Measurements from ENCODE around the gene NGRN. TPM values are rescaled to one million over a fixed set of nuclear protein-coding genes. Genes with fewer than 3 reads are reported as not detected.
"Not testable (repeated sequence)": the region's sequence is repeated elsewhere in the genome, so short reads cannot be mapped to it uniquely, and the experiment has no call there.

Gene NGRN
- total RNA-seq, 1 experiment from 2014 or later: 29.9 TPM

DNA sequence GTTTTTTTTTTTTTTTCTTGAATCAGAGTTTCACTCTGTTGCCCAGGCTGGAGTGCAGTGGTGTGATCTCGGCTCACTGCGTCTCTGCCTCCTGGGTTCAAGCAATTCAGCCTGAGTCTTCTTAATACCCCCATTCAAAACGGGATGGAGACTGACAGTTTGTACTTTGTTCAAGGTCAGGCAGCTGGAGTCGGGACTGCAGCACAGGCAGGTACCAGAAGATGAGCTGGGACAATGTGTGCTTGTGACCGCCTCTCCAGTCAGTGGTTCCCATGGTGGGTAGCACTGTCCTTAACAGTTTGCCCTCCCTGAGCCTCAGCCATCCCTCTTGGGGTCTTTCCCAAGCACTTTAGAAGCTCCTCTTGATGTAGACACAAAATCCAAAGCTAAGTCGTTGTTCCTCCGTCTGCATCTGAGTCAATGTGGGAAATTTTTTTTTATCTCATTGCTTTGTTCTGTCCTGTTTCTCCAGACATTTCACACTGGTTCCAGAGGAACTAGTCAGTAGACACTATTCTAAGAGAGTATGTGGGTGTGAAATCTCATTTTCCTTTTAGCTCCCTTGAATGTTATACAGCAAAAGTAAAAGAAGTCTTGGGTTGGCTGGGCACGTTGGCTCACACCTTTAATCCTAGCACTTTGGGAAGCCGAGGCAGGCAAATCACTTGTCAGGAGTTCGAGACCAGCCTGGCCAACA is 21.4 kb upstream of the NGRN start:
- no peak overlapping the region for H3K9ac ChIP-seq (ENCODE audit: low read length)
- no peak for DNase-seq
- no peaks in the 10 kb centered on the region for H3K79me2 ChIP-seq (ENCODE audit: low read length)
- H3K27me3 ChIP-seq (ENCODE audit: low read length): no peaks in the 10 kb centered on the region
- no peaks in the 10 kb centered on the region for H4K20me1 ChIP-seq (ENCODE audit: insufficient read depth, low read depth, low read length)
- no peaks in the 10 kb centered on the region for H3K9me2 ChIP-seq (replicated peaks; ENCODE audit: insufficient read depth, low read length)
- H3K9me3 ChIP-seq (ENCODE audit: low read length): no peaks in the 10 kb centered on the region
- no peak overlapping the region for H2AFZ ChIP-seq (ENCODE audit: low read length)
- no peak overlapping the region for H3K27ac ChIP-seq (ENCODE audit: low read length)
- H3K4me2 ChIP-seq (ENCODE audit: low read depth, low read length, poor library complexity, severe bottlenecking): no peak overlapping the region
- H3K4me3 ChIP-seq (ENCODE audit: low read length): no peak overlapping the region
- no peaks in the 10 kb centered on the region for H3K36me3 ChIP-seq (ENCODE audit: insufficient read depth, low read length)
- no peaks in the 10 kb centered on the region for H3K4me1 ChIP-seq (ENCODE audit: low read length)

DNA sequence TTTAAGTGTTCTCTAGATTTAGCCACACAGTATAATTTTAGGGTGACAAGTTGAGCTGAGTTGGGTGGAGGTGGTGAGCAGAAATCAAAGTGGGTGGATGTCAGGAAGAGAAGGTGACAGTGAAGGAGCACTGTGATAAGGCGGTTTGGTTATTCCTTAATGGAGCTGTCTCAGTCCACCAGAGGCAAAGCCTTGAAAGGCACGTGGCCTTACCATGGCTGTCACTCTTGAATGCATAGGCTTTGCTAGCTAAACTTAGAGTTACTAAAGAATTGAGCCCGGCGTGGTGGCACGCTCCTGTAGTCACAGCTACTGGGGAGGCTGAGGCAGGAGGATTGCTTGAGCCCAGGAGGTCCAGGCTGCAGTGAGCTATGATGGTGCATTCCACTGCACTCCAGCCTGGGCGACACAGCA is 16.7 kb upstream of the NGRN start:
- Histone ChIP-seq H3K4me2 (ENCODE audit: low read depth, low read length, poor library complexity, severe bottlenecking) (no peak overlapping the region), H3K4me3 (ENCODE audit: low read length) (no peak overlapping the region), H2AFZ (ENCODE audit: low read length) (no peak overlapping the region), H3K9me3 (ENCODE audit: low read length) (no peaks in the 10 kb centered on the region), H3K4me1 (ENCODE audit: low read length) (peaks cover 3% of the 10 kb centered on the region), H3K36me3 (ENCODE audit: insufficient read depth, low read length) (no peaks in the 10 kb centered on the region), H3K27me3 (ENCODE audit: low read length) (no peaks in the 10 kb centered on the region), H3K9ac (ENCODE audit: low read length) (no peak overlapping the region), H3K79me2 (ENCODE audit: low read length) (no peaks in the 10 kb centered on the region), H3K27ac (ENCODE audit: low read length) (no peak overlapping the region), H4K20me1 (ENCODE audit: insufficient read depth, low read depth, low read length) (no peaks in the 10 kb centered on the region), H3K9me2 (replicated peaks; ENCODE audit: insufficient read depth, low read length) (no peaks in the 10 kb centered on the region)
- DNase-seq: no peak

DNA sequence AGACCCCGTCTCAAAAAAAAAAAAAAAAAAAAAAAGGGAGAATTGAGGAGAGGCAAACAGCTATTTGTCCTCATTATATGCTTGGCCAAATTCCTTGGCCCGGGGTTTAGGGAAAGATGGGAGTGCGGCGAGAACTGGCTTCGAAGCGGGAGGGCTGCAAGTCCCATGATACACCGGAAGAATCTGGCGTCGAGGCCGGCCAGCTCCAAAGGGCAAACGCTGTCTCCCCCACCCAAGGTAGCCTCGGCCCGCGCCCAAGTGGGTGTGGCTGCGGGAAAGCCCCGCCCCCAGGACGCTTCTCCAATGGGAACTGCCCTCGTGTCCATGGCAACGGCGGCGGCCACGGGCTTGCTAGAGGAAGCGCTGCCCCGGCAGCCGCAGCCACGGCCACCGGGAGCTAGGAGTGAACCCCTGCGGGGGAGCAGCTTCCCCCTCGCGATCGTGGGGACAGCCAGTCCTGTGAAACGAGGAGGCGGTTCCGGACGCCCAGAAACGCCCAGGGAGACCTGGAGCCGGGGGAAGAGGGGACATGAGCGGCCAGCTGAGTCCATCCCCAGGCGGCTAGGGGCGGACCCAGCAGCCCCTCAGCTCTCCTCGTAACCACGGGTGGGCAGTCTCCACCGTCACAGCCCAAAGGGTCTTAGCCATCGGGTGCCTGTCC is 16.1 kb upstream of the NGRN start, which contains the start of gene TTLL13:
TSS of gene TTLL13 (plus strand) at position 354 of the 661 bp plus-strand sequence. CDS start 1,075 bp downstream, outside the sequence.
- Histone ChIP-seq H3K4me3 (ENCODE audit: low read length) (no peak within 1 kb of the TSS), H3K27me3 (ENCODE audit: low read length) (no peaks in the 10 kb centered on the region), H3K27ac (ENCODE audit: low read length) (no peak within 1 kb of the TSS), H3K9me2 (replicated peaks; ENCODE audit: insufficient read depth, low read length) (no peaks in the 10 kb centered on the region), H3K9me3 (ENCODE audit: low read length) (no peaks in the 10 kb centered on the region), H3K9ac (ENCODE audit: low read length) (no peak within 1 kb of the TSS), H3K79me2 (ENCODE audit: low read length) (no peaks in the 10 kb centered on the region), H3K4me1 (ENCODE audit: low read length) (peaks cover 3% of the 10 kb centered on the region), H2AFZ (ENCODE audit: low read length) (no peak within 1 kb of the TSS), H3K4me2 (ENCODE audit: low read depth, low read length, poor library complexity, severe bottlenecking) (peak within 1 kb of the TSS; percentile 19), H3K36me3 (ENCODE audit: insufficient read depth, low read length) (no peaks in the 10 kb centered on the region), H4K20me1 (ENCODE audit: insufficient read depth, low read depth, low read length) (no peaks in the 10 kb centered on the region)
- peak; percentile 75 for DNase-seq

DNA sequence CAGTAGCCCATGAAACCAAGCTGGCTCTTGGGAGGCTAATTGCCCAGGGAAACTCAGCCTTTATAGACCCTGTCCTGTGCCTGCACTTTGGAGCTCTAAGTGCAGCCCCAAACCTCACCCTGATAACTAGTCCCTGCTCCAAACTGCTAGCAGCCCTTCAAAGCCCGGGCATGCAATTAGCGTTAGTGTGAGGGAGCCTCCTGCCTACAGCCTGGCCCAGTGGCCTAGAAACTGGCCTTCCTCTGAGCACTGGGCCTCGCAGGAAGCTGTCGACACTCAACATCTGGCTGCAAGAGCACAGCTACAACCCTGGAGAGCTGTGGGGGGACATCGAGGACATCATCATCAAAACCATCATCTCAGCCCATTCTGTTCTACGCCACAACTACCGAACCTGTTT is 7.7 kb upstream of the NGRN start:
- Histone ChIP-seq H3K9ac (ENCODE audit: low read length) (no peak overlapping the region), H3K27ac (ENCODE audit: low read length) (no peak overlapping the region), H3K79me2 (ENCODE audit: low read length) (no peaks in the 10 kb centered on the region), H3K4me1 (ENCODE audit: low read length) (no peaks in the 10 kb centered on the region), H3K4me2 (ENCODE audit: low read depth, low read length, poor library complexity, severe bottlenecking) (no peak overlapping the region), H3K36me3 (ENCODE audit: insufficient read depth, low read length) (no peaks in the 10 kb centered on the region), H3K9me2 (replicated peaks; ENCODE audit: insufficient read depth, low read length) (no peaks in the 10 kb centered on the region), H2AFZ (ENCODE audit: low read length) (no peak overlapping the region), H3K9me3 (ENCODE audit: low read length) (no peaks in the 10 kb centered on the region), H3K27me3 (ENCODE audit: low read length) (no peaks in the 10 kb centered on the region), H3K4me3 (ENCODE audit: low read length) (no peak overlapping the region), H4K20me1 (ENCODE audit: insufficient read depth, low read depth, low read length) (no peaks in the 10 kb centered on the region)
- DNase-seq: no peak

DNA sequence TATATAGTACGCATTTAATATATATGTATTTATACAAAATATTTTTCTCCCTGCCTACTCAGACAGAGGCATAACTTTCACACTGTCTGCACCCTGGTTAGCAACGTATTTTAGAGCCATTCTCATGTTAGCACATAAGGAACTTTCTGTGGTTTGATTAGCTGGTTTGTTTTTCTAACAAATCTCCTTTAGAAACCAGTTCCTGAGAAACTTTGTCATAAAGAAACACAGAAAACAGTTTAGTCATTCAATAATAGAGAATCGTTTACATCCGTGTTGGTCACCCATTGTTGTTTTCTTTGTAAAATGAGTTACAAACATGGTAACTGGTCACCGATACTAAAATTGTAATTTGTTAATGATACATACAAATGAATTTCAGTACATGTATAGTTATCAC is 5.9 kb upstream of the NGRN start:
- no peak for DNase-seq
- Histone ChIP-seq H3K9me3 (ENCODE audit: low read length) (no peaks in the 10 kb centered on the region), H3K4me3 (ENCODE audit: low read length) (no peak overlapping the region), H3K36me3 (ENCODE audit: insufficient read depth, low read length) (no peaks in the 10 kb centered on the region), H3K27ac (ENCODE audit: low read length) (no peak overlapping the region), H3K27me3 (ENCODE audit: low read length) (no peaks in the 10 kb centered on the region), H3K4me2 (ENCODE audit: low read depth, low read length, poor library complexity, severe bottlenecking) (no peak overlapping the region), H3K9ac (ENCODE audit: low read length) (no peak overlapping the region), H3K4me1 (ENCODE audit: low read length) (peaks cover 13% of the 10 kb centered on the region), H4K20me1 (ENCODE audit: insufficient read depth, low read depth, low read length) (no peaks in the 10 kb centered on the region), H3K79me2 (ENCODE audit: low read length) (no peaks in the 10 kb centered on the region), H3K9me2 (replicated peaks; ENCODE audit: insufficient read depth, low read length) (no peaks in the 10 kb centered on the region), H2AFZ (ENCODE audit: low read length) (no peak overlapping the region)

- not testable (repeated sequence) for H2AFZ ChIP-seq (ENCODE audit: low read length); H3K4me3 ChIP-seq (ENCODE audit: low read length); H3K27ac ChIP-seq (ENCODE audit: low read length); H3K4me2 ChIP-seq (ENCODE audit: low read depth, low read length, poor library complexity, severe bottlenecking); H3K9me3 ChIP-seq (ENCODE audit: low read length); H4K20me1 ChIP-seq (ENCODE audit: insufficient read depth, low read depth, low read length); H3K9ac ChIP-seq (ENCODE audit: low read length); DNase-seq; H3K36me3 ChIP-seq (ENCODE audit: insufficient read depth, low read length); H3K9me2 ChIP-seq (replicated peaks; ENCODE audit: insufficient read depth, low read length); H3K27me3 ChIP-seq (ENCODE audit: low read length); H3K79me2 ChIP-seq (ENCODE audit: low read length)
- peaks cover 19% of the 10 kb centered on the region for H3K4me1 ChIP-seq (ENCODE audit: low read length)
These were observed 4.7 kb upstream of the NGRN start for GRCh38 chr15:90260731-90261130.

- Histone ChIP-seq H2AFZ (ENCODE audit: low read length) (no peak overlapping the region), H3K4me2 (ENCODE audit: low read depth, low read length, poor library complexity, severe bottlenecking) (no peak overlapping the region), H3K79me2 (ENCODE audit: low read length) (peaks cover 13% of the 10 kb centered on the region), H3K36me3 (ENCODE audit: insufficient read depth, low read length) (no peaks in the 10 kb centered on the region; the same call in 1 of the 2 replicates), H3K27ac (ENCODE audit: low read length) (no peak overlapping the region), H3K27me3 (ENCODE audit: low read length) (no peaks in the 10 kb centered on the region), H3K4me3 (ENCODE audit: low read length) (no peak overlapping the region), H4K20me1 (ENCODE audit: insufficient read depth, low read depth, low read length) (peaks cover 4% of the 10 kb centered on the region; the same call in 1 of the 2 replicates), H3K9ac (ENCODE audit: low read length) (no peak overlapping the region), H3K9me3 (ENCODE audit: low read length) (no peaks in the 10 kb centered on the region), H3K9me2 (replicated peaks; ENCODE audit: insufficient read depth, low read length) (no peaks in the 10 kb centered on the region), H3K4me1 (ENCODE audit: low read length) (peaks cover 26% of the 10 kb centered on the region)
- DNase-seq: no peak
These were observed 3.7 kb upstream of the NGRN start for GRCh38 chr15:90261811-90262210.

DNA sequence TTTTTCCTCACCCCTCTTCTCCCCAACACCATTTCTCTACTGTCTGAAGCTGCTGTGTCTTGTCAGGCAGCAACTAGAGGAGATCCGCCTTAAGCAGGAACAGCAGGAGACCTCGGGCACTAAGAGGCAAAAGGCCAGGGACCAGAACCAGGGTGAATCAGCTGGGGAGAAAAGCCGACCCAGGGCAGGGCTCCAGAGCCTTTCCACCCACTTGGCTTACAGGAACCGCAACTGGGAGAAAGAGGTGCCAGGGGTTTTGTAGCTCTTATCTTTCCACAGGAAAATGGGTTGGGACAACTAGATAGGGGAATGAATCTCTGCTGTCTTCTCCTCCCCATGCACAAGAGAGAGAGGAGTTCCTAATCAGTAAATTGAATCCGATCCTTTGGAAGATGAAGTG is 3.0 kb upstream of the NGRN start:
- no peak overlapping the region for H3K4me2 ChIP-seq (ENCODE audit: low read depth, low read length, poor library complexity, severe bottlenecking)
- H3K4me1 ChIP-seq (ENCODE audit: low read length): peaks cover 32% of the 10 kb centered on the region
- no peaks in the 10 kb centered on the region for H3K9me2 ChIP-seq (replicated peaks; ENCODE audit: insufficient read depth, low read length)
- H4K20me1 ChIP-seq (ENCODE audit: insufficient read depth, low read depth, low read length): peaks cover 8% of the 10 kb centered on the region
- no peak overlapping the region for H3K27ac ChIP-seq (ENCODE audit: low read length)
- no peak for DNase-seq
- no peaks in the 10 kb centered on the region for H3K27me3 ChIP-seq (ENCODE audit: low read length)
- H3K9ac ChIP-seq (ENCODE audit: low read length): no peak overlapping the region
- peaks cover 20% of the 10 kb centered on the region for H3K79me2 ChIP-seq (ENCODE audit: low read length)
- no peaks in the 10 kb centered on the region for H3K9me3 ChIP-seq (ENCODE audit: low read length)
- H2AFZ ChIP-seq (ENCODE audit: low read length): no peak overlapping the region
- no peak overlapping the region for H3K4me3 ChIP-seq (ENCODE audit: low read length)
- peaks cover 1% of the 10 kb centered on the region; the same call in 1 of the 2 replicates for H3K36me3 ChIP-seq (ENCODE audit: insufficient read depth, low read length)
